ENCODE data around the gene CAPS2. TPM values are rescaled to one million over a fixed set of nuclear protein-coding genes. Genes with fewer than 3 reads are reported as not detected.

Gene CAPS2
- total RNA-seq, 2 experiments from 2014 or later: 6.3 to 9.3 TPM

- no peaks in the 10 kb centered on the region for H3K4me1 Mint-ChIP-seq
- H3K9me3 Mint-ChIP-seq (ENCODE audit: low read depth): no peaks in the 10 kb centered on the region
- H3K4me3 Mint-ChIP-seq: no peak overlapping the region
- no peaks in the 10 kb centered on the region for H3K27me3 Mint-ChIP-seq
- H3K36me3 Mint-ChIP-seq: no peaks in the 10 kb centered on the region
- ATAC-seq: no peak
- CTCF ChIA-PET: no interaction called here
- H3K27ac Mint-ChIP-seq: no peak overlapping the region
- no peak for DNase-seq
Measured at GRCh38 chr12:75289753-75290152, 40.4 kb downstream of the CAPS2 start.

DNA sequence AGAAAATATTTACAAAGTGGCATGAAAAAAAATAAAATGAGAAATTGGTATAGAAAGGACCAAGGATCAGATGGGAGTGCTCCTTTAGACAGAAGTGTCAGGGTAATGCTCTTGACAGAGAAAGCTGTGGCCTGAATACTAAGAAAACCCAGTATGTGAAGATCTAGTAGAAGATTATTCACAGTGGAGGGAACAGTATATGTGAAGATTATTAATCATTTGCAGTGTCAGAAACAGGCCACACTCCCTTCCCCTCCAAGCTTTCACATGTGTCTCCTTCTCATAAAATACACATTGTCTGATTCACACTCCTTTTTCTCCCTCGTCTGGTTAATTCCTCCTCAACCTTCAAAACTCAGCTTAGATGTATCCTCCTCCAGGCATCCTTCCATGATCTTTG, 41.3 kb downstream of the CAPS2 start:
- Mint-ChIP-seq H3K4me1 (no peaks in the 10 kb centered on the region), H3K4me3 (no peak overlapping the region), H3K27me3 (no peaks in the 10 kb centered on the region), H3K9me3 (ENCODE audit: low read depth) (no peaks in the 10 kb centered on the region), H3K36me3 (no peaks in the 10 kb centered on the region), H3K27ac (no peak overlapping the region)
- CTCF ChIA-PET: no interaction called here
- no peak for ATAC-seq
- DNase-seq: no peak

DNA sequence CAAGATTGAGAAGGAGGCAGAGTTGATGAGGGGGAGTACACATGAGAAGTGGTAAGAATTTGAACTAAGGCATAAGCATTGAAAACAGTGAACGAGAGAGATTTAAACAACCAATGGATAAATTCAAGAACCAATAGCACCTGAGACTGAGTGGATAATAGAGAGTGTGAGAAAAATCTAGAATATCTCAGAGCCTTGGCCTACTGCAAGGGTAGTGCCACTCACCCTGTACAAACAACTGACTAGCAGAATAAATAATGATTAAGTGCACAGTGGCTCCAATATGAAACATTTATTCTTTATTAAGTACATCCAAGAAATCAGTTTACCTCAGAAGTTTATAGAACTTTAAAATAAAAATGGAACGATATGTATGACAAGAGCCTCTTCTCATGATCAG, 54.4 kb downstream of the CAPS2 start:
- no peak for DNase-seq
- Mint-ChIP-seq H3K27me3 (no peaks in the 10 kb centered on the region), H3K36me3 (no peaks in the 10 kb centered on the region), H3K4me3 (no peak overlapping the region), H3K27ac (no peak overlapping the region), H3K4me1 (no peaks in the 10 kb centered on the region), H3K9me3 (ENCODE audit: low read depth) (no peaks in the 10 kb centered on the region)
- CTCF ChIA-PET: no interaction called here
- ATAC-seq: no peak

DNA sequence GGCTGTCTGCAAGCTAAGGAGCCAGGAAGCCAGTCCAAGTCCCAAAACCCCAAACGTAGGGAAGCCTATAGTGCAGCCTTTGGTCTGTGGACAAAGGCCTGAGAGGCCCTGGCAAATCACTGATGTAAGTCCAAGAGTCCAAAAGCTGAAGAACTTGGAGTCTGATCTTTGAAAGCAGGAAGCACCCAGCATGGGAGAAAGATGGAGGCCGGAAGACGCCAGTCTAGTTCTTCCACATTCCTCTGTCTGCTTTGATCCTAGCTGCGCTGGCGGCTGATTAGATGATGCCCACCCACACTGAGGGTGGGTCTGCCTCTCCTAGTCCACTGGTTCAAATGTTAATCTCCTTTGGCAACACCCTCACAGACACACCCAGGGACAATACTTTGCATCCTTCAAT, 58.5 kb downstream of the CAPS2 start:
- CTCF ChIA-PET: no interaction called here
- Mint-ChIP-seq H3K9me3 (ENCODE audit: low read depth) (no peaks in the 10 kb centered on the region), H3K36me3 (no peaks in the 10 kb centered on the region), H3K27ac (no peak overlapping the region), H3K4me3 (no peak overlapping the region), H3K27me3 (no peaks in the 10 kb centered on the region), H3K4me1 (no peaks in the 10 kb centered on the region)
- ATAC-seq (no peak), DNase-seq (no peak)

DNA sequence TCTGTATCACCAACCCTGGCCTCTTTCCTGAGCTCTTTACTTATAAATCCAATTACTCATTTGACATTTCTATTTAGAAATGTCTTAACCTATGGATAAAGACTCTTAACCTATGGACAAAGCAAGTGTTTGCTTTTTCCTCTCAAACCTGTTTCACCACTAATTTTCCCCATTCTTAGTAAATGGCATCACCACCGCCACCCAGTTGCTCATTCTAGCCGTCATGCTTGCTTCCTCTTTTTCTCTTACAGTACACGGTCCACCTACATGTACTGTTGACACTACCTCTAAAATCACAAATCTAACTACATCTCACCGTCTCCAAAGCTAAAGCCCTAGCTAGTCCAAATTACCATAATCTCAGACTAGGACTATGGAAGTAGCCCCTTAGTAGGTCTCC, 60.0 kb downstream of the CAPS2 start:
- peaks cover 2% of the 10 kb centered on the region for H3K9me3 Mint-ChIP-seq (ENCODE audit: low read depth)
- DNase-seq: no peak
- no peak overlapping the region for H3K27ac Mint-ChIP-seq
- CTCF ChIA-PET: no interaction called here
- ATAC-seq: no peak
- H3K4me3 Mint-ChIP-seq: no peak overlapping the region
- no peaks in the 10 kb centered on the region for H3K36me3 Mint-ChIP-seq
- no peaks in the 10 kb centered on the region for H3K4me1 Mint-ChIP-seq
- no peaks in the 10 kb centered on the region for H3K27me3 Mint-ChIP-seq

DNA sequence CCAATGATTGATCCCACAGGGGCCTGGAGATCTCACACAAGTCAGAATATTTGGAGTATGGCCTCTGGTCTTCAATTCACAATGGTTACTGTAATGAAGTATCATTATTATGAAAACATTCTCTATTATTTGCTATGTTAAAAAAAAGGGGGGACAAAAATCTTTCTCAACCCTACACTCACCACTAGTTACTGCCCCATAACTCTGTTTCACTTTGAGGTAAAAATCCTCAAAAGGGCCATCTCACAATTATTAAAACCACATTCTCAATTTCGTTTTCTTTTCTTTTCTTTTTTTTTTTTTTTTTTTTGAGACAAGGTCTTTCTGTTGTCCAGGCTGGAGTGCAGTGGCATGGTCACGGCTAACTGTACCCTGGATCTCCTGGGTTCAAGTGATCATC, 60.9 kb downstream of the CAPS2 start:
- H3K9me3 Mint-ChIP-seq (ENCODE audit: low read depth): peaks cover 2% of the 10 kb centered on the region
- ATAC-seq (no peak), DNase-seq (no peak)
- no peaks in the 10 kb centered on the region for H3K36me3 Mint-ChIP-seq
- H3K4me3 Mint-ChIP-seq: no peak overlapping the region
- no peaks in the 10 kb centered on the region for H3K4me1 Mint-ChIP-seq
- no peak overlapping the region for H3K27ac Mint-ChIP-seq
- H3K27me3 Mint-ChIP-seq: no peaks in the 10 kb centered on the region
- CTCF ChIA-PET: no interaction called here

GRCh38 chr12:75260316-75260715, 69.8 kb downstream of the CAPS2 start:
- CTCF ChIA-PET: interaction anchor here (1.0 kb wide), 1 partner anchor 22 kb away, joined by 3 read pairs; no protein-coding TSS in a partner anchor
- DNase-seq (no peak), ATAC-seq (no peak)
- Mint-ChIP-seq H3K27ac (no peak overlapping the region), H3K27me3 (no peaks in the 10 kb centered on the region), H3K36me3 (no peaks in the 10 kb centered on the region), H3K4me1 (peaks cover 4% of the 10 kb centered on the region), H3K4me3 (no peak overlapping the region), H3K9me3 (ENCODE audit: low read depth) (no peaks in the 10 kb centered on the region)

GRCh38 chr12:75259143-75259542, 71.0 kb downstream of the CAPS2 start:
- ATAC-seq (no peak), DNase-seq (no peak)
- CTCF ChIA-PET: no interaction called here
- Mint-ChIP-seq H3K27ac (no peak overlapping the region), H3K4me1 (peaks cover 4% of the 10 kb centered on the region), H3K27me3 (no peaks in the 10 kb centered on the region), H3K9me3 (ENCODE audit: low read depth) (no peaks in the 10 kb centered on the region), H3K4me3 (no peak overlapping the region), H3K36me3 (no peaks in the 10 kb centered on the region)

- Mint-ChIP-seq H3K36me3 (no peaks in the 10 kb centered on the region), H3K27me3 (no peaks in the 10 kb centered on the region), H3K4me3 (no peak overlapping the region), H3K27ac (no peak overlapping the region), H3K9me3 (ENCODE audit: low read depth) (no peaks in the 10 kb centered on the region), H3K4me1 (peaks cover 4% of the 10 kb centered on the region)
- DNase-seq (no peak), ATAC-seq (no peak)
- CTCF ChIA-PET: no interaction called here
Measured at GRCh38 chr12:75257510-75257909, 72.6 kb downstream of the CAPS2 start.

- CTCF ChIA-PET: no interaction called here
- ATAC-seq (no peak), DNase-seq (no peak)
- no peaks in the 10 kb centered on the region for H3K4me1 Mint-ChIP-seq
- no peak overlapping the region for H3K27ac Mint-ChIP-seq
- H3K9me3 Mint-ChIP-seq (ENCODE audit: low read depth): peaks cover 5% of the 10 kb centered on the region
- no peak overlapping the region for H3K4me3 Mint-ChIP-seq
- H3K36me3 Mint-ChIP-seq: no peaks in the 10 kb centered on the region
- peaks cover 4% of the 10 kb centered on the region for H3K27me3 Mint-ChIP-seq
Measured at GRCh38 chr12:75245108-75245507, 85.0 kb downstream of the CAPS2 start.

DNA sequence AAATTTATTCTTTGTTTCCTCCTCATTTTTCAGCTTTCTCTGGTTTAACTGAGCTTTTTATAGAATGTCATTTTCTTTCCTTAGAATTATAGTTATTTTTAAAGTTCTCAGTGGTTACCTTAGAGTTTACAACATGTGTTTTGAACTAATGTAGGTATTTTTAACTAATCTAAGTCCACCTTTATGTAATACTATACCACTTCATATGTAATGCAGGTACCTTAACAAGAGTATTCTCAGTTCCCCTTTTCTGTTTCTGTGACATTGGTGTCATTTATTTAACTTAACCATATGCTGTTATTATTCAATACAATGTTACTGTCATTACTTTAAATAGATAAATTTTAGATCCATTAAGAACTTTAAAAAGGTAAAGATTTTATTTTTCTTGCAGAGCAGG, 90.1 kb downstream of the CAPS2 start:
- no peak for ATAC-seq
- Mint-ChIP-seq H3K36me3 (no peaks in the 10 kb centered on the region), H3K9me3 (ENCODE audit: low read depth) (peaks cover 5% of the 10 kb centered on the region), H3K27me3 (no peaks in the 10 kb centered on the region), H3K4me1 (no peaks in the 10 kb centered on the region), H3K4me3 (no peak overlapping the region), H3K27ac (no peak overlapping the region)
- no peak for DNase-seq
- CTCF ChIA-PET: no interaction called here

GRCh38 chr12:75236206-75236605, 93.9 kb downstream of the CAPS2 start:
- Mint-ChIP-seq H3K4me1 (no peaks in the 10 kb centered on the region), H3K27ac (no peak overlapping the region), H3K4me3 (no peak overlapping the region), H3K36me3 (no peaks in the 10 kb centered on the region), H3K27me3 (no peaks in the 10 kb centered on the region), H3K9me3 (ENCODE audit: low read depth) (peaks cover 5% of the 10 kb centered on the region)
- DNase-seq: no peak
- CTCF ChIA-PET: no interaction called here
- no peak for ATAC-seq

GRCh38 chr12:75227132-75227531, 103.0 kb downstream of the CAPS2 start:
- CTCF ChIA-PET: no interaction called here
- no peak for ATAC-seq
- DNase-seq: no peak
- Mint-ChIP-seq H3K27ac (no peak overlapping the region), H3K9me3 (ENCODE audit: low read depth) (peaks cover 2% of the 10 kb centered on the region), H3K27me3 (peaks cover 2% of the 10 kb centered on the region), H3K4me3 (no peak overlapping the region), H3K4me1 (no peaks in the 10 kb centered on the region), H3K36me3 (no peaks in the 10 kb centered on the region)
